GM19023 (cell line): ENCODE data around the gene ZNF764.

Source experiments
- ATAC-seq: cut with Tn5 transposase; IDR thresholded peaks from one replicate; pipeline ENCODE4 v1.9.1; 2021; ENCODE audit warnings: mild to moderate bottlenecking, moderate library complexity; ENCODE audit not compliant: unreplicated experiment

ZNF764 gene

GRCh38 chr16:30570636-30571444 is 12.7 kb upstream of the ZNF764 start:
- ATAC-seq, result no peak

- no peak for ATAC-seq
Measured at GRCh38 chr16:30569746-30570635, 11.8 kb upstream of the ZNF764 start.

GRCh38 chr16:30569281-30569680 is 11.1 kb upstream of the ZNF764 start:
- no peak for ATAC-seq

- no peak for ATAC-seq
Measured at GRCh38 chr16:30567991-30568638, 9.9 kb upstream of the ZNF764 start.

GRCh38 chr16:30567160-30567990 is 9.2 kb upstream of the ZNF764 start:
- ATAC-seq, result no peak

GRCh38 chr16:30566531-30566930 is 8.4 kb upstream of the ZNF764 start:
- no peak for ATAC-seq

- ATAC-seq, result no peak
Measured at GRCh38 chr16:30565984-30566383, 7.8 kb upstream of the ZNF764 start.

GRCh38 chr16:30565526-30565925 is 7.4 kb upstream of the ZNF764 start:
- ATAC-seq, result no peak

- ATAC-seq, result no peak
Measured at GRCh38 chr16:30562021-30562420, 3.8 kb upstream of the ZNF764 start.

GRCh38 chr16:30561089-30561816 is 3.1 kb upstream of the ZNF764 start:
- ATAC-seq, result no peak

- ATAC-seq, result no peak
Measured at GRCh38 chr16:30559690-30560089, 1.5 kb upstream of the ZNF764 start.

GRCh38 chr16:30558789-30559377 is 709 bp upstream of the ZNF764 start:
- no peak for ATAC-seq

- ATAC-seq, result peak; percentile 4
Measured at GRCh38 chr16:30557707-30557956, 542 bp downstream of the ZNF764 start.

GRCh38 chr16:30556125-30556473 is 2.1 kb downstream of the ZNF764 start:
- ATAC-seq, result no peak

- no peak for ATAC-seq
Measured at GRCh38 chr16:30555315-30556124, 2.7 kb downstream of the ZNF764 start.

GRCh38 chr16:30554557-30555314 is 3.4 kb downstream of the ZNF764 start:
- ATAC-seq, result no peak

GRCh38 chr16:30553393-30553899 is 4.7 kb downstream of the ZNF764 start:
- no peak for ATAC-seq

GRCh38 chr16:30552956-30553355 is 5.2 kb downstream of the ZNF764 start:
- ATAC-seq, result no peak
